Activated naive CD8-positive, alpha-beta T cell treated with anti-CD3 and anti-CD28 coated beads, Interleukin-2, amount 10 ng/mL, durations not matched to agents 7 days and 5 days (primary cell): ENCODE data around the gene MAN1C1. TPM values are rescaled to one million over a fixed set of nuclear protein-coding genes. Genes with fewer than 3 reads are reported as not detected.
A peak's percentile ranks its signal among the peaks of the same experiment; 100 is the strongest.

Source experiments
- ATAC-seq: fragments of 150-1000 bp; cut with Tn5 transposase; one replicate; pipeline ENCODE4 v1.10.0; 2021; ENCODE audit warnings: low read depth, moderate library complexity
- POLR2A ChIA-PET: fragments of 350-600 bp; sonication (Branson Sonifier 250); formaldehyde crosslinking; loops from one replicate; lab custom pipeline; 2021; ENCODE audit warnings: antibody characterized with exemption; lab: Charles Lee
- DNase-seq: peaks from one replicate; pipeline ENCODE4 v3.0.0; 2021
- H3K27ac Mint-ChIP-seq: one replicate; pipeline ENCODE4 v1.8.0; 2022; ENCODE audit warnings: mild to moderate bottlenecking, mixed read lengths
- H3K27me3 Mint-ChIP-seq: one replicate; pipeline ENCODE4 v1.8.0; 2022; ENCODE audit warnings: mild to moderate bottlenecking, moderate library complexity, mixed read lengths
- H3K36me3 Mint-ChIP-seq: one replicate; pipeline ENCODE4 v1.8.0; 2021; ENCODE audit warnings: mild to moderate bottlenecking, mixed read lengths
- H3K4me1 Mint-ChIP-seq: one replicate; pipeline ENCODE4 v1.8.0; 2021; ENCODE audit warnings: mixed read lengths
- H3K4me3 Mint-ChIP-seq: one replicate; pipeline ENCODE4 v1.8.0; 2022; ENCODE audit warnings: mild to moderate bottlenecking, moderate library complexity, mixed read lengths
- H3K9me3 Mint-ChIP-seq: one replicate; pipeline ENCODE4 v1.8.0; 2021; ENCODE audit warnings: mixed read lengths
- total RNA-seq, 2 experiments: library from RNA; stranded (reverse); gene quantifications; one replicate each; pipeline ENCODE4 v1.2.3, GENCODE V29; 2021

MAN1C1 gene
- total RNA-seq, 2 experiments from 2014 or later = 20.5 to 20.9 TPM

DNA sequence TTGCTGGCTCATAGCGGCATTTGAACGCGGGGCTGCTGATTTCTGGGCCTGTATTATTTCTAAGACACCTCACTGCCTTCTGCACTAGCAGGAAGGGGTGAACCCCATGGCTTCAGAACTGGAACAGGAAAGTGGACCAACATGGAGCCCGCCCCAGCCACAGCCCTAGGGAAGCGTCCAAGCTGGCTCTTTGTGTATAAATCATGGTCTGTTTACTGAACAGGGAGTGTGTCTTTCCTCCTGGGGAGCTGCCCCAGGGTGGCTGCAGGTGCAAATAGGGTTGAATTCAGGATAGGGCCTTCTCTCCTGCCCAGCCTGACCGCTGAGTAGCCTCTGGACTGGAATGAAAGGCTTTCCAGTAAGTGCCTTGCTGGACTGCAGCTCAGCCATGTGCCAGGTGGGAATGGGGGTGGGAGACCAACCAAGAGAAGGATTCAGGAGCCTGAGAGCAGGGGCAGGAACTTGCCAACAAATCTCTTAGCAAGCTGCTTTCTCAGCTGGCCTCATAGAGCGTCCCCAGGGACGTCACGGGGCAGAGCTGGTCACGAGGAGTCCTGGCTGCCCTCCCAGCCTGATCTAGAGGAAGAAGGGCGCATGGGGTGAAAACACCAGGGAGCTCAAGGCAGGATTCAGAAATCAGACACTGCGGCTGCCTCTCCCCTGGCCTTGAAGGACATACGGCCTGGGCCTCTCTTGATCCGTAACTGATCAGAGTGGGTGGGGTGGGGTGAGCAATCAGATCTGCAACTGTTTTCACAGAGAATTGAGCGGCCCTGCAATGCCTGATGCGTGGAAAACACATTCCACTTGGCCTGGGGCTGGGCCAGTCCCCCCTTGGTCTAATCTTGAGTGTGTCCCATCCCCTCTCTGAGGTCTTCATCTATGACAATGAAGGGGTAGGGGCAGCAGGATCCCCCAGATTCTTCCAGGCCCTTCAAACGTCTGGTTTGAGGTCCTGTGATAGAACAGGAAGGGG is 126.9 kb downstream of the MAN1C1 start:
- no peaks in the 10 kb centered on the region for H3K9me3 Mint-ChIP-seq
- H3K4me1 Mint-ChIP-seq = peaks cover 5% of the 10 kb centered on the region
- DNase-seq (no peak), ATAC-seq (no peak)
- no peak overlapping the region for H3K4me3 Mint-ChIP-seq
- no peak overlapping the region for H3K27ac Mint-ChIP-seq
- POLR2A ChIA-PET = no interaction called here
- peaks cover 5% of the 10 kb centered on the region for H3K27me3 Mint-ChIP-seq
- H3K36me3 Mint-ChIP-seq = peaks cover 9% of the 10 kb centered on the region

DNA sequence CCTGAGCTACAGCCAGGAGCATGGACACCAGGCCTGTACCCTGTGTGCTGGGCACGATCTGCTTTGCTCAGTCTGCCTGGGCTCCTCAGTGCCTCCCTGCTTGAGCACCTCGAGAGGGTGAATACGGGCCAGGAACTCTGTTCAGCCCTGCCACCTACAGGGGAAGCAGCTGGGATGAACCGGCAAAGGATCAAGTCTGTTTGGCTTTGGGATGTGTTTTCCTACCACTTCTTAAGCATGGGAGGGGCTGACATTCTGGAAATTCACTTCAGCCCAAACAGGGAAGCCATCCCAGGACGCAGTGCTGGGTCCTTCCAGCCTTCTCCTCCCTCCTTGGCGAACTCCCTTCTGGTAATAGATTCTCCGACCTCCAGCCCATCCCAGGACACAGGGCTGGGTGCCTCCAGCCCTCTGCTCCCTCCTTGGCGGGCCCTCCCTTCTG is 127.6 kb downstream of the MAN1C1 start:
- no peak overlapping the region for H3K27ac Mint-ChIP-seq
- peaks cover 4% of the 10 kb centered on the region for H3K27me3 Mint-ChIP-seq
- no peak for ATAC-seq
- H3K4me1 Mint-ChIP-seq = peaks cover 3% of the 10 kb centered on the region
- DNase-seq = no peak
- peaks cover 9% of the 10 kb centered on the region for H3K36me3 Mint-ChIP-seq
- POLR2A ChIA-PET = no interaction called here
- no peaks in the 10 kb centered on the region for H3K9me3 Mint-ChIP-seq
- no peak overlapping the region for H3K4me3 Mint-ChIP-seq

DNA sequence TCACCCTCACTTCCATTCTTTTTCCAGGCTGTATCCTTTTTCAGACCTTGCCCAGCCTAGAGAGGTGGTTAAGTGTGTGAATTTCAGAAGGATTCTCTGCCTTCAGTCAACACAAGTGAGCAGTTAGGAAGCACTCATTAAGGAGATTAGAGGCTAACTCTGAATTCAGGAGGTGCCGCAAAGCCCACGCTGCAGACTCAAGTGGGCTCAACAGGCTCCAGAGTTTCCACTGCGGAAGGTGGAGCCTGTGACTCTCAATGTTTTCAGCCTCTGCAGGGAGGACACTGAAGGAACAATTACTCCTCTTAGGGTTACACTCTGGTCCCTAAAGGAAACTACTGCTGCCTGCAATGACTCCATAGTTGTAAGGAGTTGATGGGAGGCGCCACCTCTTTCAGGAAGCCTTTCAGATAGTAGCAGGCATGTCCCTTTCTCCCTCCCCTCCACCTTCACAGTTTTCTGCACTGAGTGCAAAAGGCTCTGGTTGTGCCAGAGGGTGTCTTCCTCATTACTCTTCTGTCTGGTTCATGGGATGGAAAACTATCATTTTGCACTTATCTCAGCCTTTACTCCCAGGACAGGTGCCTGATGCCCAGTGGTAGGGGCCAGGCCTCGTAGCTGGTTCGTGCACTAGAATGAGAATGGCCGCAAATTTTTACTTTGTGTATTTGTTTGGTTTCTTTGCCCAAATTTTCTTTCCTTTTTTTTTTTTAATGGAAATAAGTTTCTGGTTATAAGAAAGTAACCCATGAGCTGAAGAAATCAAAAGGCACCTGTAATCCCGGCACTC is 128.2 kb downstream of the MAN1C1 start:
- DNase-seq (no peak), ATAC-seq (no peak)
- Mint-ChIP-seq H3K9me3 (no peaks in the 10 kb centered on the region), H3K36me3 (peaks cover 11% of the 10 kb centered on the region), H3K27me3 (peaks cover 4% of the 10 kb centered on the region), H3K27ac (no peak overlapping the region), H3K4me3 (no peak overlapping the region), H3K4me1 (no peaks in the 10 kb centered on the region)
- POLR2A ChIA-PET = no interaction called here

DNA sequence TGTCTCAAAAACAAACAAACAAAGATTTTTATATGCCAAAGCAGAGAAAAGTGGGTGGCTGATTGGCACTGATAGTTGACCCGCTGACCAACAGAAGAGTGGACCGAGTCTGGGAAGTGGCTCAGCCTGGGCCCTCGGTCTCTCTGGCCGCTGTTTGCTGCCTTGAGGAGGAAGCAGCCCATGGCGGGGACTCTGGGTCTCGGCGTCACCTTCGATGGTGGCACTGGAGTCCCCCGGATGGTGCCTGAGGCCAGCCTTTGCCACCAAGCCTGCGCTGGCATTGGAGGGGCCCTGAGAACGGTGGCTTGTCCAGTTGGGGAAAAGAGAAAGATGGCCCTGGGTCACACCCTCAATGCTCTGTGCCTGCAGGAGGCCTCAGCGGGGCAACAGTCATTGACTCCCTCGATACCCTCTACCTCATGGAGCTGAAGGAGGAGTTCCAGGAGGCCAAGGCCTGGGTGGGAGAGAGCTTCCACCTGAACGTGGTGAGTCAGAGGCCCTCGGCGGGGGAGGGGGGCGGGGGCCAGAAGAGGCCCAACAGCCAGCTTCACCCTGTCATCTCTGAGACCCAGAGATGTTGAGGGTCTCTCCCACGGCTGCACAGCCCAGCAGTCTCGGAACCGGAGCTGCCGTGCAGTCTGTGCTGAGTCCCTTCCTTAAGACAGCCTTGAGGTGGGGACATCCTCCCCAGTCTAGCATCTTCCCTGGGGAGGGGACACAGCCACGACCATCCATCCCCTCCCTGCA is 129.9 kb downstream of the MAN1C1 start:
- Mint-ChIP-seq H3K36me3 (peaks cover 11% of the 10 kb centered on the region), H3K4me1 (peaks cover 5% of the 10 kb centered on the region), H3K27me3 (peaks cover 4% of the 10 kb centered on the region), H3K27ac (no peak overlapping the region), H3K9me3 (no peaks in the 10 kb centered on the region), H3K4me3 (no peak overlapping the region)
- POLR2A ChIA-PET = interaction anchor here (0.6 kb wide), 1 partner anchor 21 kb away, joined by 4 read pairs; no protein-coding TSS in a partner anchor
- ATAC-seq = no peak
- no peak for DNase-seq

DNA sequence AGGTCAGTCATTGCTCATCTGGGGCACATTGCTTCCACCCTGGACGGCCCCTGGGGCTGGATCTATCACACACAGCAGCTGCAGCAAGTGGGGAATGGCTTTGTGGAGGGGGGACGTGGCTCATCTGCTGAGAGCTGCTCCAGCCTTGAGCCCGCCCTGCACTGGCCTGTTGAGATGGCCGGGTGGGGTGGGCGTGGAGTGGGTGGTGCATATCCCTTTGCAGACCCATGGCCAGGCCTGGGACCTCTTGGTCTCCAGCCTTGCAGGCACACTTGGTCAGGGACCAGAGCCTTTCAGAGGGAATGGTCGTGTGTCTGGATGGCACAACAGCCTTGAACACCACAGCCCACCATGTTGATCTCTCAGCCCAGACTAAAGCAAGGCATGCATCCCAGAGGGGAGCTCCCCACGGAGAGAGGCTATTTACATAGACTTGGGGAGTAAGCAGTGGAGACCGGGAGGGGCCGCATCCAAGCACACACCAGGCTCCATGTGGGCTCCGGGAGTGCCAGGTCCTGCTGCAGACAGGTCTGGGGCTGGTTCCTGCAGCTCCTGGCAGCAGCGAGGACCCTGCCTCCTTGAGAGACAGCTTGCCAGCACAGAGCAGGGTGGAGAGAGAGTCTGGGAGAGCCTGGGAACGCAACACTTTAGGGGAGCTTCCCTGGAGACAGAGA is 130.6 kb downstream of the MAN1C1 start:
- POLR2A ChIA-PET = no interaction called here
- H3K27me3 Mint-ChIP-seq = no peaks in the 10 kb centered on the region
- DNase-seq = no peak

DNA sequence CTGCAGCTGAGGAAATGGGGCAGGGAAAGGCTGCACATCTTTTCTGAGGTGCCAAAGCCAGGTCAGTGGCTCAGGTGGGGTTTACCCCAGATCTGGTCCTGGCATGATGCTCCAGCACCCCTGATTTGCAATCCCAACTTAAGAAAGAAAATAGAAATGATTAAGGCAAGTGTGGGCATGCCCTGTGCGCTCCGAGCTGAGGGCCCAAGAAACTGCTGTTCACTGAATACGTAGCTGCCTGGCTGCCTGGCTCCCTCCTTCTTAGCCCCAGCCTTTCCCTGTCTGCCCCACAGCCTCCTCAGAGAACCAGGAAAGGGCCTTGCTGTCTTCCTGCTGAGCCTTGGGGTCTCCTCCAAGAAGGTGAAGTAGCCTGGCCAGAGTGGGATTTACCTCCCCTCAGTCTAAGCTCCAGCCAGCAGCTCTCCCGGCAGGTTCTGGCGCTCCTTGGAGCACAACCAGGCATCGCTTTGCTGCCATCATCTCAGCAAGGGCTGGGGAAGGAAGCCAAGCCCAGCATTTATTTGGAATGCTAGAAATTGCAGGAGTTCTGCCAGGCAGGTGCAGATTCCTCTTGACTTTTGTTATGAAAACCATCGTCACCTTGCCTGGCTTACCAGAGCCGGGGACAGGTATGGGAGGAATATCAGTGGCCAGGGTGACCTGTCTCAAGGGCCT is 132.1 kb downstream of the MAN1C1 start:
- Mint-ChIP-seq H3K27me3 (no peaks in the 10 kb centered on the region), H3K27ac (no peak overlapping the region), H3K4me3 (no peak overlapping the region), H3K4me1 (peaks cover 6% of the 10 kb centered on the region), H3K9me3 (no peaks in the 10 kb centered on the region), H3K36me3 (peaks cover 6% of the 10 kb centered on the region)
- no peak for DNase-seq
- no peak for ATAC-seq
- POLR2A ChIA-PET = no interaction called here

More for the DNA sequence above, 130.6 kb downstream of the MAN1C1 start:
- no peak for ATAC-seq
- Mint-ChIP-seq H3K4me3 (no peak overlapping the region), H3K36me3 (peaks cover 6% of the 10 kb centered on the region), H3K9me3 (no peaks in the 10 kb centered on the region), H3K4me1 (peaks cover 6% of the 10 kb centered on the region), H3K27ac (no peak overlapping the region)

DNA sequence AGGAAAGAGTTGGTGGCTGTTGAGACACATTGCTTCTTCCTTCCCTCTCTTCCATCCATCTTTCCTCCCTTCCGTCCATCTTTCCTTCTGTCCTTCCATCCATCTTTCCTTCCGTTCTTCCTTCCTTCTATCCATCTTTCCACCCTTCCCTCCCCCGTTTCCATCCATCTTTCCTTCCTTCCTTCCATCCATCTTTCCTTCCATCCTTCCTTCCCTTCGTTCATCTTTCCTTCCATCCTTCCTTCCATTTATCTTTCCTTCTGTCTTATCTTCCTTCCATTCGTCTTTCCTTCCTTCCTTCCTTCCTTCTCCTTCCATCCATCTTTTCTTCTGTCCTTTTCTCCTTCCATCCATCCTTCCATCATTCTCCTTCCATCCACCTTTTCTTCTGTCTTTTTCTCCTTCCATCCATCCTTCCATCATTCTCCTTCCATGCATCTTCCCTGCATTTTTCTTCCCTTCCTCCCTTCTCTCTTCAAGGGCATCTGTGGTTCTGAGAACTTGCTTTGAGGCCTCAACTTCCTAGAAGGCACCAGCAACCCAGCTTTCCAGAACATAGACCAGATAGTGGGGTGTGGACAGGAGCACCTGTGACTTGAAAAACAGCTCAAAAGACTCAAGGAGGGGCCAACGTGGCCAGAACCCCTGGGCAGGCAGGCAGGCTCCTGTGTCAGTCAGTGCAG is 134.5 kb downstream of the MAN1C1 start:
- no peak overlapping the region for H3K4me3 Mint-ChIP-seq
- DNase-seq = no peak
- peaks cover 6% of the 10 kb centered on the region for H3K36me3 Mint-ChIP-seq
- H3K4me1 Mint-ChIP-seq = peaks cover 22% of the 10 kb centered on the region
- no peaks in the 10 kb centered on the region for H3K27me3 Mint-ChIP-seq
- no peak for ATAC-seq
- H3K9me3 Mint-ChIP-seq = no peaks in the 10 kb centered on the region
- H3K27ac Mint-ChIP-seq = no peak overlapping the region
- POLR2A ChIA-PET = no interaction called here

DNA sequence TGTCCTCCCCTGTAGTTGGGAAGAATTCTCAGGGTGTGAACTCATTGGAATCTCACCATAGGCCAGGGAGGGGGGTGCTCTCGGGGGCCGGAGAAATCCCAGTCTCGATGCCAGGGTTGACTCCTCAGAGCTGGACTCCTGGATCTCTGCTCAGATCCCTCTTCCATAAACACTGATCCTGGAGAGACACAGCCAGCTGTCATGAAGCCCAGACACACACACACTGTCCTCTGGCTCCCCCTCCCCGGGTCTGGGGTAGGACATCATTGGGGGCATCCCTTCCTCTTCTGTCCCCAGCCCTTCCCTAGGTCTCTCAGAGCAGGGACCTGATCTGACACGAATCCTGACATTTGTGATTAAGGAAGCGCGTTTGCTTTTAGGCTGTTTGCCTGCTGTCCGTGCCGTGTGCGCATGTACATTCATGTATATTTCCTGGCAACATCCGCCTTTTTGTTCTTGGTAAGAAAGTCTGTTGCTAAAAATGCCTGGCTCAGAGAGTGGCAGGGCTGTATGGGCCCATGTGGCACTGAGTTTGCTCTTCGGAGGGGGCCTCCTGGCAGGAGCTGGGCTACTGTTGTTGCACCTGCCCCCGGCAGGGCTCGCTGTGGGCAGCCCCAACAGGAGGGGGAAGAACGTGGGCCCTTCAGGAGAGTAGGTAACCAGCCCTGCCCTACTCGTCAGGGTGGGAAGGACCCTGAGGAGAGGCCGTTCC is 138.0 kb downstream of the MAN1C1 start:
- H3K27ac Mint-ChIP-seq = peak overlapping the region; percentile 45

DNA sequence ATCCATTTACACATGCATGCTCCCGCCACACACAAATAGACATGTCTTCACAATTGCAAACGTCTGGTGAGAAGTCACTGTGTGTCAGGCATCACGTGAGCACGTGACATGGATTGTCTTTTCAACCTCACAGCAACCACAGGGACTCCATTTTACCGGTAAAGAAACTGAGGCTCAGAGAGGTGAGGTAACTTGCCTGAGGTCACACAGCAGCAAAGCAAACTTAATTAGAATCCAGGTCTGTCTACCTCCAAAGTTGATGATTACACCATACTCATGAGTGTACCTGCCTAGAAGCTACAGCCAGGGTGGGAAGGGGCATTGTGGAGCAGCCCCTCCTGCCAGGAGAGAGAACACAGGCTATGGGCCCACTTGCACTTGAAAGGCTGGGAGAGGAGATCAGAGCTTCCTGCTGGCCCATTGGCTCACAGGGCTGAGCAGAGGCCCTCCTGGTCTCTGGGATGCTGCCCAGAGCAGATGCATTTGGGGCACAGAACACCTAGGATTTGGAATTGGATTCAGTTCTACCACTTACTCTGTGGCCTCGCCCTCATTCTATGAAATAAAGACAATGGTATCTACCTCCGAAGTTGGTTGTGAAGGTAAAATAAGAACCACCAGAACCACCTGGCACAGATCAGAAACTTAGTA is 139.0 kb downstream of the MAN1C1 start:
- no peak overlapping the region for H3K4me3 Mint-ChIP-seq
- ATAC-seq = no peak
- H3K27me3 Mint-ChIP-seq = no peaks in the 10 kb centered on the region
- no peaks in the 10 kb centered on the region for H3K9me3 Mint-ChIP-seq
- H3K27ac Mint-ChIP-seq = no peak overlapping the region
- peaks cover 27% of the 10 kb centered on the region for H3K4me1 Mint-ChIP-seq
- POLR2A ChIA-PET = no interaction called here
- no peak for DNase-seq
- peaks cover 8% of the 10 kb centered on the region for H3K36me3 Mint-ChIP-seq

More for the DNA sequence above, 138.0 kb downstream of the MAN1C1 start:
- ATAC-seq = no peak
- H3K4me1 Mint-ChIP-seq = peaks cover 27% of the 10 kb centered on the region
- H3K4me3 Mint-ChIP-seq = peak overlapping the region; percentile 3
- H3K9me3 Mint-ChIP-seq = no peaks in the 10 kb centered on the region
- DNase-seq = no peak
- POLR2A ChIA-PET = no interaction called here
- no peaks in the 10 kb centered on the region for H3K27me3 Mint-ChIP-seq
- peaks cover 5% of the 10 kb centered on the region for H3K36me3 Mint-ChIP-seq

DNA sequence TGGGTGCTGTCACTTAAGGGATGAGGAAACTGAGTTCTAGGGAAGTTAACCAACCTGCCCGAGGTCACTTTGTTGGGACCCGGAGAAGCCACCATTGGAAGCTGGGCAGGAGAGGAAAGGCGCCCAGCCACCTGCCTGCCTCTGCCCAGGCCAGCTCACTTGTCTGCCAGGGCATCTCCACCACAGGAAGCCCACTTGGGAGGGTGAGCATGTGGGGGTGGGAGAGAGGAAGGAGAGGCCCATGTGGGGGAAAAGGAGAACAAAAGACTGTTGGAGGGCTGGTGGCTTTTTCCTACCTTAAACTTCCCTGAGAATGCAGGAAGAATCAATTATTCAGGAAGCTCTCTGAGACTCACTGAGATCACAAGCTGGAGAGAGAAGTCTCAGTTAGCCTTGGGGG is 139.6 kb downstream of the MAN1C1 start:
- H3K27ac Mint-ChIP-seq = no peak overlapping the region
- H3K27me3 Mint-ChIP-seq = no peaks in the 10 kb centered on the region
- POLR2A ChIA-PET = interaction anchor here (0.6 kb wide), 2 partner anchors 42 to 287 kb away, joined by 3 read pairs; no protein-coding TSS in a partner anchor
- H3K4me1 Mint-ChIP-seq = peaks cover 23% of the 10 kb centered on the region
- no peak overlapping the region for H3K4me3 Mint-ChIP-seq
- peaks cover 3% of the 10 kb centered on the region for H3K36me3 Mint-ChIP-seq
- no peaks in the 10 kb centered on the region for H3K9me3 Mint-ChIP-seq
- DNase-seq = no peak
- ATAC-seq = no peak
